ENCODE measurements around the gene ANKRD16.

Gene ANKRD16

DNA sequence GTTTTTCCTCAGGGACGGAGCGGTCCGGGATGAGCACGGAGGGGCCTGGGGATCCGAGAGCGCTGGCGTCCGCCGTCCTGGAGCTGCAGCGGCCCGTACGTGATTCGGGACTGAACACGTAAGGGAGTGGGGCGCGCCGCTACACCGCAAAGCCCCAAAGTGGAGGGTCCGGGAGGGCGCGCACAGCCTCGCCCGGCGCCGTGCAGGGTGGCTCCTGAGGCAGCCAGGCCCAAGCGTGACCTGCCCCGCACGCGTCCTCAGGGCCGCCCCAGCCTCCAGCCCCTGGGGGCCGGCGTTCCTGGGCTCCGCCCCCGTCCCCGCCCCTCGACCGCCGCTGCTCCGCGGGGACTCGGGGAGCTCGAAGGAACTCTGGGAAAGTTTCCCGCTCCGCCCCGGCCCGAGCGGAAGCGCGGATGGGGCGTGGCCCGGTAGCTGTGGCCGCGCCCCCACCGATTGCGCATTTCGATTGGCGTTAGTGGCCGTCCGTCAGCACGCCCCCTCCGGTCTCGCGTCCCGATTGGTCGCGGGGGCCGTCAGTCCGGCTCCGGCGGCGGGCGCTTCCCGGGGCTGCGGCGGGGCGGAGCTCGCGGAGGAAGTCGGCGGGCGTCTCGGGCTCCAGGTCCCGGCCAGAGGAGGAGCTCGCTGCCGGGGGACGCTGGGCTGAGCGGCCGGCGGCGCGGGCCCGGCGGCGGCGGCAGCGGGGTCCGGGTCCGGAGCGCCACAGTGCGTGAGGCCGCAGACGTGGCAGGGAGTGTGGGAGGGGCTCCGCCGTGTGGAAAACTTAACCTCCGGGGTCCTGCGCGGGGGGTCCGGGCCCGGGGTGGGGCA lies at the start of gene ANKRD16, which contains the start of gene FBH1:
ANKRD16 (minus strand) TSS at position 270 of the 828 bp plus-strand sequence. CDS start 539 bp downstream, outside the sequence.
FBH1 (plus strand) TSS at position 620 of the 828 bp plus-strand sequence; CDS start at position 723, 103 bp downstream.
- DNase-seq (ENCODE audit: low spot score in 2 of 2) (peak; percentile 99), ATAC-seq (peak; percentile 89)
- Mint-ChIP-seq H3K27ac (peak within 1 kb of the TSS; percentile 76), H3K4me3 (peak within 1 kb of the TSS; percentile 81), H3K36me3 (peaks cover 46% of the 10 kb centered on the region), H3K4me1 (peaks cover 48% of the 10 kb centered on the region), H3K9me3 (no peaks in the 10 kb centered on the region)

DNA sequence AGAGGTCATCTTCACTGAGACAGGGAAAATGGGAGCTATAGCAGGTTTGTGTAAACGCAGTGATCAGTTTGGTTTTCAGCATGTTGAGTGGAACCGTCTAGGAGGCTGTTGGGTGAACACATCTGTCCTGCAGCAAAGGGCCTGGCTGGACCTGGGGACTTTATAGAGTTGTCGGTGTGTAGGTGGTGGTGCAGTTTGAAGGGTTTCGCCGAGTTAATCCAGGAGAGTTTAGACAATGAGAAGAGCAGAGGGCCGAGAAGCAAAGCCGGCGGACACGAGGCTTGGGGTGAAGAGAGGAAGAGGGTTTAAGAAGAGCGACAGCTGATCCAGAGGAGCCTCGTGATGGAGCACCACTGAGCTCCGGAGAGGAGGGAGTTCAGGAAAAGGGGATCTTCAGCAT lies 48.6 kb upstream of the ANKRD16 start:
- ATAC-seq (no peak), DNase-seq (ENCODE audit: low spot score in 2 of 2) (no peak)
- Mint-ChIP-seq H3K36me3 (peaks cover 42% of the 10 kb centered on the region), H3K4me3 (no peak overlapping the region), H3K27ac (peak overlapping the region; percentile 24), H3K9me3 (no peaks in the 10 kb centered on the region), H3K4me1 (no peaks in the 10 kb centered on the region)

DNA sequence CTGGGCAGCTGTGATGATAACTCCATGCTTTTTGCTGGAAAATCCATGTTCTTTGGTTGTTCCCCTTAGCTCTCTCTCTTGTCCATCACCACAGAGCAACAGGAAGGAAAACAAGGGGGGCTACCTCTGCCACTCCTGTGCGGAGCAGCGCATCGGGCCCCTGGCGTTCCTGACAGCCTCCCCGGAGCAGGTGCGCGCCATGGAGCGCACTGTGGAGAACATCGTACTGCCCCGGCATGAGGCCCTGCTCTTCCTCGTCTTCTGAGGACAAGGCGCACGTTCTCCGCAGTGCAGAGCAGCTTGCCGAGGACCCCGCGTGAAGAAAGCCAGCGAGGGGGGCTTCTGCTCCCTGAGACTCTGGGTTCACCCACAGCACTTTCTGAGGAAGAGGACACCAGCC lies 47.3 kb upstream of the ANKRD16 start:
- no peak for ATAC-seq
- Mint-ChIP-seq H3K4me1 (no peaks in the 10 kb centered on the region), H3K27ac (no peak overlapping the region), H3K4me3 (no peak overlapping the region), H3K9me3 (no peaks in the 10 kb centered on the region), H3K36me3 (peaks cover 50% of the 10 kb centered on the region)
- no peak for DNase-seq (ENCODE audit: low spot score in 2 of 2)

DNA sequence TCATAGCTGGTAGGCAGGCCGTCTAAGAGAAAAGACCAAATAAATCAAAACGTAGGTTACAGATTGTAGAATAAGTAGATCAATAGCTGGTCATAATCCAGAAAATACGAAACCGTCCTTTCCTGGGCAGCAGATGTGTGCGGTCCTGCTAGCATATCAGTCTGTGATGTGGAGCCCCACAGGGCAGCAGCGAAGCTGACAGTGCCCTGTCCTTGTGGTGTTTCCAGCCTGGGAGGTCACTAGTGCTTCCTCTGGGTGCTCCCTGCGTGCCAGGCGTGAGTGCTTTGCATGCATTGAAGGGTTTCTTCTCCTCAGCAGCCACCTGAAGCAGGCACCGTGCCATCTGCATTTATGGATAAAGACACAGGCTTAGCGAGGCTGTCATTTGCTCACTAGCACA lies 45.9 kb upstream of the ANKRD16 start:
- Mint-ChIP-seq H3K27ac (no peak overlapping the region), H3K9me3 (no peaks in the 10 kb centered on the region), H3K36me3 (peaks cover 58% of the 10 kb centered on the region), H3K4me1 (no peaks in the 10 kb centered on the region), H3K4me3 (no peak overlapping the region)
- ATAC-seq (no peak), DNase-seq (ENCODE audit: low spot score in 2 of 2) (no peak)

DNA sequence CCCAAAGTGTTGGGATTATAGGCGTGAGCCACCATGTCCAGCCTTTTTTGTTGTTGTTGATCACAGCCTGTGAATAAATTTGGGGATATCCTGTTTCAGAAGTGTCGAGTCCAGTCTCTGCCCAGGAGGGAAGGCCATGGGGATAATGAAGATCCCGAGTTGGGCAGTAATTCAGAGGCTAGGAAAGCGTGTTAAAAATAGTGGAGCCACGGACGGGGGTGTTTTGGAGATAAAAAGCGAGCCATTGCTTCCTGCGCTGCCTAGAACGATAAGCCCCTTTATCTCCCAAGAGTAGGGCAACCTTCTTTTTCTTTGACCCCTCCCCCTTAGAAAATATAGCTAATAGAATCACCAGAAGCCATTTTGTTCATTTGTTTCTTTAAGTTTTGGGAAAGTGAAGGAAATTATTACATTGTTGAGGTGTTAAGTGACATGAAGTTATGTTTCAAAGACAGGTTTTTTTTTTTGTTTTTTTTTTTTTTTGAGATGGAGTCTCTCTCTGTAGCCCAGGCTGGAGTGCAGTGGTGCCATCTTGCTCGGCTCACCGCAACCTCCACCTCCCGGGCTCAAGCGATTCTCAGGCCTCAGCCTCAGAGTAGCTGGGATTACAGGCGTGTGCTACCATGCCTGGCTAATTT lies 44.3 kb upstream of the ANKRD16 start:
- H3K36me3 Mint-ChIP-seq: peaks cover 74% of the 10 kb centered on the region
- no peak overlapping the region for H3K4me3 Mint-ChIP-seq

DNA sequence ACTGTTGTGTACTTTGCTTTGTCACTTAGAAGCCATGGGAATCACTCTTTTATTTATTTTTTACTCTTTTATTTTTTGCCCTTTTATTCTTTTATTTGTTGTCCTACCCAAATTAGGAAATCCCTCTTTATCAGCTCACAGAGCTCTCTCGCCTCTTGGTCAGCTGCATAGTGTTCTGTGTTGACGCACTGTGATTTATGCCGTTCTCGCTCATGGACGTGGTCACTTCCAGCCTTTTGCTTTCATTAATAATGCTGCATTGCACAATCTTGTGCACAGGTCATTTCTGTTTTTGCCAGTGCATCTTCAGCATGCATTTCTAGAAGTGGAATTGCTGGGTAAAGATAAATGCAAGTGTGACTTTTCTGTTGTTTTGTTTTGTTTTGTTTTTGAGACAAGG lies 42.7 kb upstream of the ANKRD16 start:
- ATAC-seq: no peak
- Mint-ChIP-seq H3K36me3 (peaks cover 78% of the 10 kb centered on the region), H3K4me1 (no peaks in the 10 kb centered on the region), H3K4me3 (no peak overlapping the region), H3K27ac (no peak overlapping the region), H3K9me3 (no peaks in the 10 kb centered on the region)
- no peak for DNase-seq (ENCODE audit: low spot score in 2 of 2)

More for the DNA sequence above, 44.3 kb upstream of the ANKRD16 start:
- Mint-ChIP-seq H3K9me3 (no peaks in the 10 kb centered on the region), H3K27ac (no peak overlapping the region), H3K4me1 (no peaks in the 10 kb centered on the region)
- no peak for ATAC-seq
- no peak for DNase-seq (ENCODE audit: low spot score in 2 of 2)

DNA sequence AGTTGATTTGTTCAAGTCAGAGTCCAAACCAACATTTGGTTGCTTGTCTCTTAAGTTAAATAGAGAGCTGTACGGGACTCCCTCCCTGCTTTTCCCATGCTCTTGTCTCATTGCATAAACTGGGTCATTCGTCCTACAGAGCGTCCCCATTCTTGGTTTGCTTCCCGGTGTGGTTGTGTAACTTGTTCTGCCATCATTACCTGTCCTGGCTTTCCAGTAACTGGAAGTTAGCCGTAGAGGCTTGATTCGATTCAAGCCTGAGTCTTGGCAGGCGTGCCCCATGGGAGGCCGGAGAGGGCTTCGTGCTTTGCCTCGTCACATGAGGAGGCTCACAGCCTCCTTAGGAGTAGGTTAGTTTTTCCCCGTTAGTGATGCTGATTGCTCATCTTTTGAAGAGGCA lies 40.6 kb upstream of the ANKRD16 start:
- no peak for DNase-seq (ENCODE audit: low spot score in 2 of 2)
- H3K4me1 Mint-ChIP-seq: no peaks in the 10 kb centered on the region
- H3K9me3 Mint-ChIP-seq: no peaks in the 10 kb centered on the region
- peaks cover 80% of the 10 kb centered on the region for H3K36me3 Mint-ChIP-seq
- no peak overlapping the region for H3K27ac Mint-ChIP-seq
- no peak for ATAC-seq
- H3K4me3 Mint-ChIP-seq: no peak overlapping the region

DNA sequence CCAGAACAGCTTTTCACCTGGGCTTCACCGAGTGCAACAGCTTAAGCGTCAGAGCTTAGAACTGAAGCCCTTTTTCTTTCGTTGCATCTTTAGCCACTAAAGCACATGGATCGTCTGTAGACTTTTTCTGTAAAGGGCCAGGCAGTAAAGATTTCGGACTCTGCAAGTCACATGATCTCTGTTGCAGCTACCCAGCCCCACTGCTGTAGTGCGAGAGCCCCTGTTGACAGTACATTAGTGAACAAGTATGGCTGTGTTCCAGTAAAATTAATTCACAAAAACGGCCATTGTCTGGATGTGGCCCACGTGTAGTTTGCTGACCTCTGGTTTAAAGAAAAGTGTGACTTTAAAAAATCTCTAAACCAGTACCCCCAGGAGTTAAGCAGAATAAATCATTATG lies 39.7 kb upstream of the ANKRD16 start:
- peaks cover 89% of the 10 kb centered on the region for H3K36me3 Mint-ChIP-seq
- ATAC-seq: no peak
- H3K27ac Mint-ChIP-seq: no peak overlapping the region
- H3K4me1 Mint-ChIP-seq: no peaks in the 10 kb centered on the region
- no peak overlapping the region for H3K4me3 Mint-ChIP-seq
- H3K9me3 Mint-ChIP-seq: no peaks in the 10 kb centered on the region
- no peak for DNase-seq (ENCODE audit: low spot score in 2 of 2)

DNA sequence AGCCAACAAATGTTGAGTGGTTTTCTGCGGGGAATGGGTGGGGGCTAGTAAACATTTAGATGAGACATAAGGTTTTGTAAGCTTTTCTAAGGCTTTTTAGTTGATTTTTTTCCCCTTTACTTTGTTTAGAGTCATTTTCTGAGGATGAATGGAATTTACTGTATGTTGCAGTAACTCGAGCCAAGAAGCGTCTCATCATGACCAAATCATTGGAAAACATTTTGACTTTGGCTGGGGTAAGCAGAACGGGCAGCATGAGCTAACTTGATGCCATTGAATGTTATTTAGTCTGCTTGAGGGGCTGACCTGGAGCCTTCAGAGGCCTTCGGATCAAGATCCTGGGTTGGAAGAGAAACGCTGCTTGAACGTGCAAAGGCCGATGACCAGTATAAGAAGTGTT lies 37.6 kb upstream of the ANKRD16 start:
- no peak for DNase-seq (ENCODE audit: low spot score in 2 of 2)
- Mint-ChIP-seq H3K36me3 (peaks cover 94% of the 10 kb centered on the region), H3K4me1 (no peaks in the 10 kb centered on the region), H3K4me3 (no peak overlapping the region), H3K9me3 (no peaks in the 10 kb centered on the region), H3K27ac (no peak overlapping the region)
- no peak for ATAC-seq

DNA sequence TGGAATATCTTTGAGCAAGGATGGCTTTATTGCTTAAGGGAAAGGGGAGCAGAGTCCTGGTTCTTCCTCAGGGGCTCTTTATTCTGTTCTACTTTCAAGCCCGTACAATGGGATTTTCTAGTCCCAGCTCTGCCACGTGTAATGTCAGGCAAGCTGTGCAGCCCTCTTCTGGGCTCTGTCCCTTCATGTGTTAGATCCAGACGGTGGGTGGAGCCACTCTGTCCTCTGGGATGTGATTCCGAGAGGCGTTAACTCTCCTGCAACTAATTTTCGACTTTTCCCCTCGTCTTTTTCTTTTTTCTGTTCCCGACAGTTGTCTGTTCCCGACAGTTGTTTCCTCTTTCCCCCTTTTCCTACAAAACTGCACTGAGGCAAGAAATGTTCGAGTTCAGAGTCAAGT lies 35.2 kb upstream of the ANKRD16 start:
- ATAC-seq: no peak
- Mint-ChIP-seq H3K9me3 (no peaks in the 10 kb centered on the region), H3K36me3 (peaks cover 100% of the 10 kb centered on the region), H3K27ac (no peak overlapping the region), H3K4me3 (no peak overlapping the region), H3K4me1 (no peaks in the 10 kb centered on the region)
- DNase-seq (ENCODE audit: low spot score in 2 of 2): no peak

DNA sequence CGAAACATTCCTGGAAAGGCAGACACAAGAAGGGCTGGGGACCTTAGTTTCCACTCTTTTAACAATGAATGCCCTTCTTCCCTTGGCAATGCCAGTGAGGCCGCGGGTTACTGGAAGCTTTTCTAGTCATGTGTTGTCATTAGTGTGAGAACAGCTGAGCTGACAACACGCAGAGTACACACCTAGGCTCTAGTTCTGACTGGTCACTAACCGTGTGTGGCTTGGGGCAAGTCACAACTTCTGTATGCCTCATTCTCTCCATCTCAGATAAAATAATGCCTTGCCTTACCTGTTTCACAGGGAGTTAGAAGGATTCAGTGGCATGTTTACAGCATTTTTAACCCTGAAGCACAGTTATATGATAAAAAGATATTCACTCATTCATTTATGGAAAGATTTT lies 32.1 kb upstream of the ANKRD16 start:
- Mint-ChIP-seq H3K4me3 (no peak overlapping the region), H3K36me3 (peaks cover 94% of the 10 kb centered on the region), H3K27ac (no peak overlapping the region), H3K4me1 (no peaks in the 10 kb centered on the region), H3K9me3 (no peaks in the 10 kb centered on the region)
- no peak for DNase-seq (ENCODE audit: low spot score in 2 of 2)
- peak; percentile 42 for ATAC-seq

DNA sequence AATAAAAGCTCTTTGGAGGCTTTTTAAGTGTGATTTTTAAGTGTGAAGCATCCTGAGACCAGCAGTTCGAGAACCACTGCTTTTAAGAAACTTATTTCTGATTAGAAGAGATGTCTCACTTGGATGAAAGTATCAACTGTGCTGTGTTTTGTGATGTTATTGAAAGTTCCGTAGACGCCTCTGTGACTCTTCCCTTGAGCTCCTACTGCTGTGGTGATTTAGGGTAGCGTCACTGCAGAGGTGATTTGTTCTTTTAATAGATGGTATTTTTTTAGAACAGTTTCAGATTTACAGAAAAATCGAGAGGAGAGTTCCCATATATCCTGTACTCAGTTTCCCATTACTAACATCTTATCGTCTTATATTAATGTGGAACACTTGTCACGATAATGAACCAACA lies 29.9 kb upstream of the ANKRD16 start:
- no peak for DNase-seq (ENCODE audit: low spot score in 2 of 2)
- ATAC-seq: no peak
- peaks cover 91% of the 10 kb centered on the region for H3K36me3 Mint-ChIP-seq
- H3K4me3 Mint-ChIP-seq: no peak overlapping the region
- no peak overlapping the region for H3K27ac Mint-ChIP-seq
- H3K4me1 Mint-ChIP-seq: no peaks in the 10 kb centered on the region
- no peaks in the 10 kb centered on the region for H3K9me3 Mint-ChIP-seq

DNA sequence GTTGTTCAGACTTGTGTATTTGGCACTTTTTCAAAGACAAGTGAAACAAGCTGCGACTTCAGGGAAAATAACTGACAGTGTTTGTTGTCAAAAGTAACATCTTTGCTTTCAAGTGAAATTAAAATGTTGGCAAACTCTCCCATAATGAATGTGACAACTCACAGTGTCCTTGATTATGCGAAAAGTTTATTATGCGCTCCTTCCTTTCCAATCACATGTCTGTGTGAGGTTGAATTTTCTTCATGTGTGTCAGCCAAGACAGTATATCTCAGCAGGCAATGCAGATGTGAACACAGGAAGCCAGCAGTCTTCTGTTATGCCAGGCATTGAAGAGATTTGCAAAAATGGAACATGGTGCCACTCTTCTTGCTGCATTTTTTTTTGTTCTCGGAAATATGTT lies 29.1 kb upstream of the ANKRD16 start:
- H3K4me1 Mint-ChIP-seq: no peaks in the 10 kb centered on the region
- no peak overlapping the region for H3K27ac Mint-ChIP-seq
- DNase-seq (ENCODE audit: low spot score in 2 of 2) (no peak), ATAC-seq (no peak)
- no peak overlapping the region for H3K4me3 Mint-ChIP-seq
- H3K36me3 Mint-ChIP-seq: peaks cover 91% of the 10 kb centered on the region
- no peaks in the 10 kb centered on the region for H3K9me3 Mint-ChIP-seq

DNA sequence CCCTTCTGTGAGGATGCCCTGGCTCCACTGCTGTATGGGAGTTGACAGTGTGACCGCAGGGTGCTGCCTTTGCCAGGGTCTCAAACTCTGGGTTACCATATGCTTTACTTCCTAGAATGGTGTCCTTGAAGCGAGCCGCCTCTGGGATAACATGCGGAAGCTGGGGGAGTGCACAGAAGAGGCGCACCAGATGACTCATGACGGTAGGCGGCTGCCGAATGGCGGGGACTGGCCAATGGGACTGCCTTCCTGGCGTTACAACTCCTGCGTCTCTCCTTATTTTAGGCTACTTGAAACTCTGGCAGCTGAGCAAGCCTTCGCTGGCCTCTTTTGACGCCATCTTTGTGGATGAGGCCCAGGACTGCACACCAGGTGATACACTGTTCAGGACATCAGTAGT lies 27.6 kb upstream of the ANKRD16 start:
- Mint-ChIP-seq H3K4me1 (no peaks in the 10 kb centered on the region), H3K4me3 (no peak overlapping the region), H3K27ac (peak overlapping the region; percentile 46), H3K36me3 (peaks cover 89% of the 10 kb centered on the region), H3K9me3 (no peaks in the 10 kb centered on the region)
- ATAC-seq: no peak
- no peak for DNase-seq (ENCODE audit: low spot score in 2 of 2)

DNA sequence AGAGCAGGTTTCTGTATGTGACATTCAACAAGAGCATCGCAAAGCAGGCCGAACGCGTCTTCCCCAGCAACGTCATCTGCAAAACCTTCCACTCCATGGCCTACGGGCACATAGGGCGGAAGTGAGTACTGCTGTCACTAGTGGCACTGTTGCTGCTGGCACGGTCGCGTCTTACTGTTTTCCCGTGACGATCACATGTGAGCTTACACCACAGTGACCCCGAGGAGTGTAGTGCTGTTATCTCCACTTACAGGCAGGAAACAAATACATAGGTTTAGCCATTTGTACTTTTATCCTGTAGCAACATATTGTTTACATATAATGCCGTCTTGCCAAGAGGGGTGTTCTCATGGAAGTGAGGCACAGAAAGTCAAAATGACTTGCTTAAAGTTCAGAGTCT lies 25.8 kb upstream of the ANKRD16 start:
- no peak overlapping the region for H3K4me3 Mint-ChIP-seq

DNA sequence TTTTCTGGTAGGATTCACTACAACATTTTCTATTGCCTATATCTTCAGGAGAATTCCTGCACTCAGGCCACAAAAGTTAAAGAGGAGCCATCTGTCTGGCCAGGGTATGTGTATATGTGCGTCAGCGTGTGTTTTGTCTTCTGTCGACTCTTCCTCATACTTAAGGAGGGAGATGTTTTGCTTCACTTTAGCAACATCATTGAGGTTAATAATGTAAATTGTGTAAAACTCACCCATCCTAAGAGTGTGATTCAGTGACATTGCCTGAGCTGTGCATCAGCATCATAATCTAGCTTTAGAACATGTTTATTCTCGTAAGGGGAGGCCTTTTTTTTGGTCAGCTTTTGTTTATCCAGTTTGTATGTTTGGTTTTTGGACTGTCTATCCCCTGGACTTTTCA lies 24.0 kb upstream of the ANKRD16 start:
- Mint-ChIP-seq H3K9me3 (no peaks in the 10 kb centered on the region), H3K27ac (no peak overlapping the region), H3K36me3 (peaks cover 88% of the 10 kb centered on the region), H3K4me1 (peaks cover 6% of the 10 kb centered on the region), H3K4me3 (no peak overlapping the region)
- DNase-seq (ENCODE audit: low spot score in 2 of 2) (no peak), ATAC-seq (no peak)

More for the DNA sequence above, 25.8 kb upstream of the ANKRD16 start:
- Mint-ChIP-seq H3K27ac (peak overlapping the region; percentile 20), H3K36me3 (peaks cover 88% of the 10 kb centered on the region), H3K9me3 (no peaks in the 10 kb centered on the region), H3K4me1 (peaks cover 6% of the 10 kb centered on the region)
- ATAC-seq (no peak), DNase-seq (ENCODE audit: low spot score in 2 of 2) (no peak)
